Measurements from ENCODE around the gene TMEM107. TPM values are rescaled to one million over a fixed set of nuclear protein-coding genes. Genes with fewer than 3 reads are reported as not detected.

The TMEM107 gene
- total RNA-seq = 34.0 TPM

GRCh38 chr17:8176197-8176940 is at the start of gene TMEM107:
Gene TMEM107 (minus strand): TSS chr17:8176380. CDS start chr17:8176286, 94 bp downstream.

GRCh38 chr17:8209907-8210760 is 34.0 kb upstream of the TMEM107 start, which contains the start of gene AURKB:
Gene AURKB (minus strand): TSS chr17:8210575. CDS start chr17:8210224, 351 bp downstream.

GRCh38 chr17:8189711-8190477 is 13.7 kb upstream of the TMEM107 start, which contains the start of gene BORCS6:
Gene BORCS6 (minus strand): TSS chr17:8190180. CDS start chr17:8190140, 40 bp downstream.

GRCh38 chr17:8162233-8162996 is 13.8 kb downstream of the TMEM107 start, which contains the start of gene VAMP2:
Gene VAMP2 (minus strand): TSS chr17:8162948. CDS start chr17:8162879, 69 bp downstream.

GRCh38 chr17:8152112-8152775 is 23.9 kb downstream of the TMEM107 start, which contains the start of gene PER1:
Gene PER1 (minus strand): TSS chr17:8152404. CDS start chr17:8150706, 1,698 bp downstream.

GRCh38 chr17:8123695-8124349 is 52.4 kb downstream of the TMEM107 start, which contains the start of gene HES7:
Gene HES7 (minus strand): TSS chr17:8124106. CDS start chr17:8124084, 22 bp downstream.

Other genes starting within 250 kb of the TMEM107 start
- gene KCNAB3, start 246.5 kb downstream of the TMEM107 start, total RNA-seq = 8.0 TPM
- gene TRAPPC1, start 244.4 kb downstream of the TMEM107 start, total RNA-seq = 35.0 TPM
- gene CNTROB, start 244.2 kb downstream of the TMEM107 start, total RNA-seq = 30.6 TPM
- 26.8 TPM for gene GUCY2D, start 173.8 kb downstream of the TMEM107 start, total RNA-seq
- gene ALOX15B, start 137.3 kb downstream of the TMEM107 start, total RNA-seq = 0.27 TPM
- gene ALOX12B, start 88.7 kb downstream of the TMEM107 start, total RNA-seq = 0.99 TPM
- not detected for gene ALOXE3, start 57.9 kb downstream of the TMEM107 start, total RNA-seq
- not detected for gene HES7, start 52.3 kb downstream of the TMEM107 start, total RNA-seq
- 75.9 TPM for gene PER1, start 24.0 kb downstream of the TMEM107 start, total RNA-seq
- 47.6 TPM for gene VAMP2, start 13.4 kb downstream of the TMEM107 start, total RNA-seq
- 8.2 TPM for gene BORCS6, start 13.8 kb upstream of the TMEM107 start, total RNA-seq
- 16.6 TPM for gene AURKB, start 34.2 kb upstream of the TMEM107 start, total RNA-seq
- 30.5 TPM for gene CTC1, start 71.7 kb upstream of the TMEM107 start, total RNA-seq
- 26.1 TPM for gene PFAS, start 72.9 kb upstream of the TMEM107 start, total RNA-seq
- gene RANGRF, start 112.3 kb upstream of the TMEM107 start, total RNA-seq = 12.0 TPM
- 1.0 TPM for gene SLC25A35, start 119.0 kb upstream of the TMEM107 start, total RNA-seq
- gene ARHGEF15, start 133.9 kb upstream of the TMEM107 start, total RNA-seq = 7.3 TPM
- not detected for gene ODF4, start 163.5 kb upstream of the TMEM107 start, total RNA-seq
- gene RPL26, start 206.8 kb upstream of the TMEM107 start, total RNA-seq = 2,784 TPM
- not detected for gene RNF222, start 221.4 kb upstream of the TMEM107 start, total RNA-seq